Posterior vena cava (tissue), 2 donors: Measurements from ENCODE around the gene TIPARP. TPM values are rescaled to one million over a fixed set of nuclear protein-coding genes. Genes with fewer than 3 reads are reported as not detected.
"Not testable (repeated sequence)": the region's sequence is repeated elsewhere in the genome, so short reads cannot be mapped to it uniquely, and the experiment has no call there.

Source experiments
- DNase-seq: peaks from one replicate; pipeline ENCODE4 v3.0.0-alpha.2; 2020; ENCODE audit warnings: low spot score
- intact Hi-C, 2 donors: fragments of 100-400 bp; cut with DNase I; formaldehyde crosslinking; loops; one replicate each; pipeline versions ENCODE4 v1.14.1 to v1.14.2; 2022 to 2023
- total RNA-seq, 2 donors: library from RNA; stranded (reverse); fragmentation: NEBNext Ultra II Directional; extraction: Animal tissue kit (Norgen Biotek cat#: 25700); gene quantifications; one replicate each; pipeline ENCODE4 v1.2.1, GENCODE V29; 2021
- donor health status: DM: yes; HTN: yes; CAD: no.
- donor health status: DM: yes; HTN: yes; CAD: no.

TIPARP gene
- total RNA-seq, 2 donors from 2014 or later = 26.5 to 30.2 TPM

GRCh38 chr3:156728267-156728985, 54.0 kb downstream of the TIPARP start:
- no peak for DNase-seq

GRCh38 chr3:156729460-156730179, 55.2 kb downstream of the TIPARP start:
- intact Hi-C loops = no loop called here
- DNase-seq = no peak

More at GRCh38 chr3:156728267-156728985, 54.0 kb downstream of the TIPARP start:
- intact Hi-C loops = no loop called here

DNA sequence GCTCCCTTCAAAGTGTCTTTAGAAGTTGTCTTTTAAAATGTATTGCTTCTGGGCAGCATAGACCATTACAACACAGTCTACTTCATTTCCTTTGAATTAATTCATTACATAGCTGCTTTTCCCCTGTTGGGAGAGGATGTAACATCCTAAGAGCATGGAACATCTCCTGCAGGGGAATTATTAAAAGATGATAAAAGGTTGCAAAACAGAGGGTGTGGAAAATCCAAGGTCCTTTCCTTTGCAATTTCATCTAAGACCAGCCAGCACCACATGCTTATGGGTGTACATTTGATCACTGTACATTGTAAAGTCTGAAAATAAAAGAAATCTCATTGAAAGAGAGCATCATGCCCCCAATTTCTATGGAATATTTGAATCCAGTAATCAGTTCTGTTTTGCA, 57.4 kb downstream of the TIPARP start:
- intact Hi-C loops = no loop called here
- no peak for DNase-seq

- intact Hi-C loops = no loop called here
- no peak for DNase-seq
Measured at GRCh38 chr3:156732261-156732660, 57.9 kb downstream of the TIPARP start.

- DNase-seq = no peak
- intact Hi-C loops = no loop called here
Measured at GRCh38 chr3:156732715-156733421, 58.5 kb downstream of the TIPARP start.

GRCh38 chr3:156734661-156735060, 60.3 kb downstream of the TIPARP start:
- intact Hi-C loops, DNase-seq: not testable (repeated sequence)

GRCh38 chr3:156735471-156735870, 61.1 kb downstream of the TIPARP start:
- intact Hi-C loops = no loop called here
- no peak for DNase-seq

DNA sequence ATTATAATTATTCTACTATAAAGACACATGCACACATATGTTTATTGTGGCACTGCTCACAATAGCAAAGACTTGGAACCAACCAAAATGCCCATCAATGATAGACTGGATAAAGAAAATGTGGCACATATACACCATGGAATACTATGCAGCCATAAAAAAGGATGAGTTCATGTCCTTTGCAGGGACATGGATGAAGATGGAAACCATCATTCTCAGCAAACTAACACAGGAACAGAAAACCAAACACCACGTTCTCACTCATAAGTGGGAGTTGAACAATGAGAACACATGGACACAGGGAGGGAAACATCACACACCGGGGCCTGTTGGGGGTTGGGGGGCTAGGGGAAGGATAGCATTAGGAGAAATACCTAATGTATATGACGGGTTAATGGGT, 62.7 kb downstream of the TIPARP start:
- DNase-seq, intact Hi-C loops: not testable (repeated sequence)

DNA sequence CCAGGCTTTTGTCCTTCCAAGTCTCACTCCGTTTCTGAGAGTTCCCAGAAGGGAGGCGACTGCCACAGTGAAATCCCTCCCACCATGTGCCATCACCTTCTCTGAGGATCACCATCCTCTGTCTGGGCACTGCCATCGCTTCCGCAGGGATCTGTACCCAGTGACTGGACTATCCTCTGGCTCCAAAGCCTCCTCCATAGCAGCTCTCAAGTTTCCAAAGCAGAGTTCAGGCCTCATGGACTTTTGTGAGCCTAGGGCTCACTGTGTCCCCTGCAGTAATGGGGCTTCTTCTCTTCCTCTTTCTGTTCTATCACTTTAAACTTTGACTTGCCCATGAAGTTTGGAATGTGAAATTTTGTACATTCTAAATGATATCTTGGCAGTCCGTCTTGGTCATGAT, 63.9 kb downstream of the TIPARP start:
- intact Hi-C loops = no loop called here
- no peak for DNase-seq

- DNase-seq = no peak
- intact Hi-C loops = no loop called here
Measured at GRCh38 chr3:156739976-156740375, 65.6 kb downstream of the TIPARP start.

DNA sequence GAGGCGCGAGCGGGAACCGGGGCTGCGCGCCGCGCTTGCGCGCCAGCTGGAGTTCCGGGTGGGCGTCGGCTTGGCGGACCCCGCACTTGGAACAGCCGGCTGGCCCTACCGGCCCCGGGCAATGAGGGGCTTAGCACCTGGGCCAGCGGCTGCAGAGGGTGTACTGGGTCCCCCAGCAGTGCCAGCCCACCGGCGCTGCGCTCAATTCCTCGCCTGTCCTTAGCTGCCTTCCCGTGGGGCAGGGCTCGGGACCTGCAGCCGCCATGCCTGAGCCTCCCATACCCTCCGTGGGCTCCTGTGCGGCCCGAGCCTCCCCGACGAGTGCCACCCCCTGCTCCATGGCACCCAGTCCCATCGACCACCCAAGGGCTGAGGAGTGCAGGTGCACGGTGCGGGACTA, 66.2 kb downstream of the TIPARP start:
- intact Hi-C loops, DNase-seq: not testable (repeated sequence)

DNA sequence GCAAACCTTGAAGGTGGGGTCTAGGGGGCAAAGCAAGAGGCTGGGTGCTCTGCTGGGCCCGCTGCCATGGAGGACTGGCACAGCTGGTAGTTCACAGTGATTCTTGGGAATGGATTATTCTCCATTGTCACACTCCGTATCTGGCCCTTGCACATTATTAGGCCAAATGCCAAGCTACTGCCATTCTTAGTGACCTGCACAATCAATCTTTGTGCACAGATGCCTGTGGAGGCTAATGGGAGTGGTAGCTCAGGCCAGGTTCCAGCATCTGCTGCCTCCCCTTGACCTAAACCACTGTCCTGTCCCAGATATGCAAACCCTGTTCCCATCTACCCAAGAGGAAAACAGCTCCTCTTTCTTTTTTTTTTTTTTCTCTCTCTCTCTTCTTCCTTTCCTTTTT, 67.5 kb downstream of the TIPARP start:
- intact Hi-C loops = loop anchor here in 1 of 2 donors (1.0 kb wide), 1 partner anchor 38 kb away; no protein-coding TSS in a partner anchor
- no peak for DNase-seq

DNA sequence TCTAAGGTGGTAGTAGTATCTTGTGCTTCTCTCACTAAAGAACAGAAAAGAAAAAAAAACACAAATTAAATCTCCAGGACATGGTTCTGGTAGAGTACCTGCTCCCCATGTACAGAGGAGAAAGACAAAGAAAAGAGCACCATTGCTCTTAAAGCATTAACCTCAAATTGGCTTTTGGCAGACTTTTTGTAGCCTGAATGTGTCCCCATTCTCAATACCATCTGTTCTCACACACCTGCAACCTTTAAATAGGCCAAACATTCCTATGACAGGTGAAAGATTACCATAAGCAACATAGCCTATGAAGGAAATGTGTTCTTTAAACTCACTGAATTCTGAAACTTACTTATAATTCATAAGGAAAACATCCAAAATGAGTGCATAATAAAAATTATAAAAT, 68.0 kb downstream of the TIPARP start:
- intact Hi-C loops = no loop called here
- no peak for DNase-seq

DNA sequence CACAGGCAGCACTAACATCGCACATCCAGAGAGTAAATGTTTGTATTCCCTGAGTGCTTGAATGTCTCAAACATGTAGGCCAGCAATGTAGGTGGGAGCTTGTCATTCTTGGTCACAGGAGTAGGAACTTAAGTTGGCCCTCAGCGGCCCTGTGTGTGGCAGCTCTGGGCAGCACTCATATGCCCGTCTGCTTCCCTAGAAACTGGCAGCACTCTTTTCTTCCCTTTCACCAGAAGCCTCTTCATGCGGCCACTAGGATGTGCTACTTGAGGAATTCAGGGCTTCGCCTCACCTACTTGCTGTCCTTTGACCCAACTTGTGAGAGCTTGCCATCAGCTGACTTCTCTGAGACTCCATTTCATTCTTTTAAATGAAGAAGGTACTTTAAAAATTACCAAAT, 69.5 kb downstream of the TIPARP start:
- DNase-seq = no peak
- intact Hi-C loops = no loop called here

- intact Hi-C loops = no loop called here
- no peak for DNase-seq
Measured at GRCh38 chr3:156744631-156745030, 70.2 kb downstream of the TIPARP start.

DNA sequence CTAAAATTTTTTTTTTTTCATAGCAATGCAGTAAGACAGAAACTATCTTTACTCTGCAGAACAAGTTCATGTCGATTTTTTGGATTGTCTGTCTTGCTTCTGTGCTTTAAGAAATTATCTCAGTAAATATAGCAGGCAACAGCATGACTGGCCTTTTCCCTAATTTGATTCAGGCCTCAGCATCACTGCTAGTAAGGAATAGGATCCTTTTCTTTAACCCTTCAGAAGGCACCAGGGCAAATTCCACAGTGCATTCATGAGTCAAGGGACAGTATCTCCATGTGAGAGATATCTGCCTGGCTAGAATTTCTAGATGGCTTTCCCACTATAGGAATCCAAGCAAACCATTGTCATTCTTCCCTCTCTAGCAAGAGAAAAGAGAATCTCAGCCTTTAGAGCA, 71.4 kb downstream of the TIPARP start:
- intact Hi-C loops = no loop called here
- no peak for DNase-seq

GRCh38 chr3:156747046-156747445, 72.7 kb downstream of the TIPARP start:
- no peak for DNase-seq
- intact Hi-C loops = no loop called here

DNA sequence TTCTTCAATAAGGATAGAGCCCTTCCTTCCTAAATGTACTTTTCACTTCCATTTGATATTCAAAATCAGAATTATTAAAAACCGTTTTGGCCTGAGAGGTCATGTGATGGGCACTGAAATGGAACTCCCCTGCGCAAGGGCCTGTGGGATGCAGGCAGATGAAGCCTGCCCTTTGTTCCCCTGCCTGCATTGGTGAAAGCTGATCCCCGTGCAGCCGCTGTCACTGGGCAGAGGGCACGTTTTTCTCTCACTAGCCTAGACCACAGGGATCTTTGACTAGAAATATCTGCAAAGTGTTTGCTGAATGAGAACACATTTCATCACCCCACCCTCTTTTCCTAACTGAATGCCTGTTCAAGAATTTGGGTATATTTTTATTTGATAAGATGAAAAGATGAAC, 74.9 kb downstream of the TIPARP start:
- intact Hi-C loops = no loop called here
- no peak for DNase-seq

GRCh38 chr3:156750191-156750873, 75.9 kb downstream of the TIPARP start:
- intact Hi-C loops = no loop called here

DNA sequence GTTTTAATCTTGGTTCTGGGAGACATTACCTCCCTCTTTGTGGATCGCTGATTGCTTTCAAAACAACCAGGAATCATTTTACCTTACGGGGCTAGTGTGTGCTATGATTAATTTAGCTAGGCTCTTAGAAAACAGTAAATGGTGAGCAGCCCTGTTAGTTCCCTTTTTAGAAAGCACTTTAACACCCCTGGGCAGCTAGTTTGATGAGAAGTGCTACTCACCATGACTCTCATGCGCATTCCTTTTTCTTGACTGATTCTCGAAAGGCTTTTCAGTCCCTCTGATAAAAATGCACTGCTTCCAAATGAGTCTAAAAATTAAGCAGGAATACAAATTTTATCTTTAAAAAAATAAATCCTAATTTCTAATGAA, 76.5 kb downstream of the TIPARP start:
- no peak for DNase-seq
- intact Hi-C loops = no loop called here

More at GRCh38 chr3:156750191-156750873, 75.9 kb downstream of the TIPARP start:
- no peak for DNase-seq
